Calu3 (cell line): ENCODE data around the gene DAP3. TPM values are rescaled to one million over a fixed set of nuclear protein-coding genes. Genes with fewer than 3 reads are reported as not detected.

Experiments
- BruUV-seq: library from RNA; stranded (reverse); fragments of 400-500 nt; replicated peaks from 2 replicates; lab custom pipeline; 2021; lab: Mats Ljungman, UMichigan
- CTCF ChIA-PET: fragments of 300-600 bp; sonication (Branson Sonifier 250); formaldehyde crosslinking; loops from one replicate; lab custom pipeline; 2022; ENCODE audit warnings: antibody characterized with exemption; lab: Charles Lee
- DNase-seq: peaks from one replicate; pipeline ENCODE4 v3.0.0; 2022
- H3K27ac Mint-ChIP-seq: one replicate; pipeline ENCODE4 v1.8.0; 2022; ENCODE audit warnings: mixed read lengths; ENCODE audit not compliant: unreplicated experiment
- H3K27me3 Mint-ChIP-seq: one replicate; pipeline ENCODE4 v1.8.0; 2022; ENCODE audit warnings: mixed read lengths; ENCODE audit not compliant: unreplicated experiment
- H3K36me3 Mint-ChIP-seq: one replicate; pipeline ENCODE4 v1.8.0; 2022; ENCODE audit warnings: mild to moderate bottlenecking, moderate library complexity, mixed read lengths; ENCODE audit not compliant: insufficient read depth, unreplicated experiment
- H3K4me1 Mint-ChIP-seq: one replicate; pipeline ENCODE4 v1.8.0; 2022; ENCODE audit warnings: mild to moderate bottlenecking, low read depth, mixed read lengths; ENCODE audit not compliant: unreplicated experiment
- H3K4me3 Mint-ChIP-seq: one replicate; pipeline ENCODE4 v1.8.0; 2022; ENCODE audit warnings: mild to moderate bottlenecking, low read depth, moderate library complexity, mixed read lengths; ENCODE audit not compliant: unreplicated experiment
- H3K9me3 Mint-ChIP-seq: one replicate; pipeline ENCODE4 v1.8.0; 2022; ENCODE audit warnings: low read depth, mixed read lengths; ENCODE audit not compliant: unreplicated experiment
- CTCF ChIP-seq: fragments of 200-600 bp; IDR thresholded peaks from one replicate; pipeline ENCODE4 v1.8.0; 2022; ENCODE audit warnings: antibody characterized with exemption; ENCODE audit not compliant: unreplicated experiment
- intact Hi-C: fragments of 100-400 bp; cut with micrococcal nuclease; formaldehyde crosslinking; loops from one replicate; pipeline ENCODE4 v1.10.0; 2022; ENCODE audit not compliant: unreplicated experiment
- total RNA-seq: library from RNA; stranded (reverse); gene quantifications from 2 replicates; pipeline ENCODE4 v1.2.3, GENCODE V29; 2022

DAP3 gene
- total RNA-seq, 1 experiment from 2014 or later: 199 TPM

- H3K27me3 Mint-ChIP-seq: no peaks in the 10 kb centered on the region
- H3K27ac Mint-ChIP-seq: no peak overlapping the region
- intact Hi-C loops: no loop called here
- H3K4me1 Mint-ChIP-seq: peaks cover 9% of the 10 kb centered on the region
- DNase-seq: no peak
- no TSS peak for BruUV-seq
- no peak for TF ChIP-seq CTCF
- H3K9me3 Mint-ChIP-seq: no peaks in the 10 kb centered on the region
- CTCF ChIA-PET: no interaction called here
- H3K36me3 Mint-ChIP-seq: peaks cover 59% of the 10 kb centered on the region
- no peak overlapping the region for H3K4me3 Mint-ChIP-seq
These were observed 80.4 kb downstream of the DAP3 start for GRCh38 chr1:155769257-155769656.

GRCh38 chr1:155773221-155773620 is 84.3 kb downstream of the DAP3 start:
- TF ChIP-seq CTCF: no peak
- no TSS peak for BruUV-seq
- Mint-ChIP-seq H3K27ac (no peak overlapping the region), H3K4me1 (peaks cover 9% of the 10 kb centered on the region), H3K9me3 (no peaks in the 10 kb centered on the region), H3K36me3 (peaks cover 70% of the 10 kb centered on the region), H3K27me3 (no peaks in the 10 kb centered on the region), H3K4me3 (no peak overlapping the region)
- intact Hi-C loops: no loop called here
- CTCF ChIA-PET: no interaction called here
- no peak for DNase-seq

- BruUV-seq: no TSS peak
- intact Hi-C loops: no loop called here
- no peak for DNase-seq
- no peaks in the 10 kb centered on the region for H3K27me3 Mint-ChIP-seq
- H3K4me3 Mint-ChIP-seq: no peak overlapping the region
- H3K9me3 Mint-ChIP-seq: no peaks in the 10 kb centered on the region
- peaks cover 52% of the 10 kb centered on the region for H3K36me3 Mint-ChIP-seq
- H3K4me1 Mint-ChIP-seq: no peaks in the 10 kb centered on the region
- H3K27ac Mint-ChIP-seq: no peak overlapping the region
- TF ChIP-seq CTCF: no peak
- CTCF ChIA-PET: no interaction called here
These were observed 87.5 kb downstream of the DAP3 start for GRCh38 chr1:155776414-155776813.

GRCh38 chr1:155777582-155777981 is 88.7 kb downstream of the DAP3 start:
- Mint-ChIP-seq H3K27me3 (no peaks in the 10 kb centered on the region), H3K36me3 (peaks cover 44% of the 10 kb centered on the region), H3K9me3 (no peaks in the 10 kb centered on the region), H3K27ac (no peak overlapping the region), H3K4me3 (no peak overlapping the region), H3K4me1 (peaks cover 8% of the 10 kb centered on the region)
- TF ChIP-seq CTCF: no peak
- intact Hi-C loops: no loop called here
- no peak for DNase-seq
- CTCF ChIA-PET: no interaction called here
- BruUV-seq: no TSS peak

Other genes starting within 250 kb of the DAP3 start
- gene ASH1L, start 126.3 kb upstream of the DAP3 start, total RNA-seq: 65.9 and 71.8 TPM in 2 replicates
- gene MSTO1, start 78.9 kb upstream of the DAP3 start, total RNA-seq: 75.2 and 87.5 TPM in 2 replicates
- 76.2 and 81.4 TPM in 2 replicates for gene YY1AP1, start 317 bp upstream of the DAP3 start, total RNA-seq
- 64.7 and 67.1 TPM in 2 replicates for gene GON4L, start 168.1 kb downstream of the DAP3 start, total RNA-seq
- 0.98 and 1.0 TPM in 2 replicates for gene SYT11, start 170.5 kb downstream of the DAP3 start, total RNA-seq
- gene RIT1, start 222.3 kb downstream of the DAP3 start, total RNA-seq: 34.4 and 34.7 TPM in 2 replicates
- gene KHDC4, start 245.3 kb downstream of the DAP3 start, total RNA-seq: 99.3 and 107 TPM in 2 replicates